GM12891 (cell line): Measurements from ENCODE around the gene SLC44A1.
"Not testable (repeated sequence)": the region's sequence is repeated elsewhere in the genome, so short reads cannot be mapped to it uniquely, and the experiment has no call there.

Experiments used
- DNase-seq: peaks from one replicate; pipeline ENCODE4 v3.0.0; 2011; ENCODE audit warnings: low spot score; ENCODE audit not compliant: insufficient read length
- FAIRE-seq: peaks from 2 replicates; lab custom pipeline; 2011; peaks lifted over from hg19 to GRCh38; lab: Jason Lieb, UNC
- PAX5 ChIP-seq: IDR thresholded peaks from 2 replicates; pipeline ENCODE4 v1.6.1; 2011; ENCODE audit warnings: low read length, moderate library complexity, mild to moderate bottlenecking; ENCODE audit not compliant: insufficient read depth, severe bottlenecking
- POLR2A ChIP-seq: IDR thresholded peaks from 2 replicates; pipeline ENCODE4 v1.6.1; 2011; ENCODE audit warnings: low read depth, low read length, control low read depth
- POLR2AphosphoS5 ChIP-seq: IDR thresholded peaks from 2 replicates; pipeline ENCODE4 v1.6.1; 2011; ENCODE audit warnings: low read depth, low read length, control low read depth
- POU2F2 ChIP-seq: IDR thresholded peaks from 2 replicates; pipeline ENCODE4 v1.6.1; 2011; ENCODE audit warnings: low read depth, mild to moderate bottlenecking, control low read depth, low read length, moderate library complexity
- SPI1 ChIP-seq: IDR thresholded peaks from 2 replicates; pipeline ENCODE4 v1.6.1; 2011; ENCODE audit warnings: low read depth, low read length, control low read depth
- TAF1 ChIP-seq: IDR thresholded peaks from 2 replicates; pipeline ENCODE4 v1.6.1; 2011; ENCODE audit warnings: low read depth, low read length, control low read depth

SLC44A1 gene

GRCh38 chr9:105251733-105252404, 7.4 kb downstream of the SLC44A1 start:
- DNase-seq (no peak), FAIRE-seq (no peak)

GRCh38 chr9:105252405-105252756, 7.9 kb downstream of the SLC44A1 start:
- DNase-seq (no peak), FAIRE-seq (no peak)
- TF ChIP-seq POU2F2 (no peak), TAF1 (no peak), POLR2A (no peak), POLR2AphosphoS5 (no peak), PAX5 (no peak), SPI1 (no peak)

More at GRCh38 chr9:105251733-105252404, 7.4 kb downstream of the SLC44A1 start:
- no peak for TF ChIP-seq POLR2AphosphoS5
- no peak for TF ChIP-seq POLR2A
- TF ChIP-seq TAF1: no peak
- TF ChIP-seq POU2F2: no peak
- no peak for TF ChIP-seq SPI1
- no peak for TF ChIP-seq PAX5

DNA sequence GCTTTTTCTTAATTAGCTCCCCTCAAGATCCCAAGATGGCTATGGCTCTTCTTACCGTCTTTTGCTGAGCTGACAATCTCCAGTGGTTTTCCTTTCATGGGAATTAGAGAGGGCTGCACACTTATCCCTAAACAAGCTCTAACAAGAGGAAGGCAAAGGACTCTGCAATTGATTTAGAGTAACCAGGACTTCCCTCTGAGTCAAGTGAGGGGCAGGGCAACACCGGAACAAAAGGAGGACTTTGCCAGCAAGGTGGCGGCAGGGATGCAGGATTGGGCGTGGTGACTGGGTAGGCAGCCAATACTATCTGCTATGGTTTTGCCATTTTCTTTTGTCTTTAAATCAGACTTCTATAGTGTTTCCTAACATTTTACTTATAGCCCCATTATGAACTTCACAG, 9.8 kb downstream of the SLC44A1 start:
- DNase-seq (no peak), FAIRE-seq (no peak)
- TF ChIP-seq POLR2AphosphoS5 (no peak), TAF1 (no peak), PAX5 (no peak), POLR2A (no peak), SPI1 (no peak), POU2F2 (no peak)

- no peak for FAIRE-seq
- no peak for TF ChIP-seq POLR2AphosphoS5
- no peak for TF ChIP-seq PAX5
- TF ChIP-seq TAF1: no peak
- no peak for TF ChIP-seq POU2F2
- TF ChIP-seq SPI1: no peak
- no peak for TF ChIP-seq POLR2A
- DNase-seq: no peak
Observed at GRCh38 chr9:105255421-105255820, 11.0 kb downstream of the SLC44A1 start.

- not testable (repeated sequence) for FAIRE-seq, DNase-seq
Observed at GRCh38 chr9:105256569-105256968, 12.1 kb downstream of the SLC44A1 start.

DNA sequence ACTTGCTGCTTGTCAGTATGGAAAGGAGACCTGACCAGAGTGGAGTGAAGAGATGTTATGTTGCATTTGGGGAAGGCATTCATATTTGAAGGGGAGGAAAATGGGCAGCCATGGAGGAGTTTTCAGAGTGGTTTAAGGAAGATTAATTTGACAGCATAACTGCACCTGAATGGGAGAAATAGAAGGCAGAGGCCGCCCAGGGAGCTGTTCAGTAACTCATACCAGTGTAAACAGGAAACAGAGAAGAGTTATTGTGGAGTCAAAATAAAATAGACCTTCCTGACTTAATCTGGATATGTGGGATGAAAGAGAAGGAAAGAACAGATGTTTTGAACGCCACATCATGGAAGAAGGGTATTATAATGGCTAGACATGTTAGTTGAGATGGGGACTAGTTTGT, 13.4 kb downstream of the SLC44A1 start:
- DNase-seq (no peak), FAIRE-seq (no peak)
- TF ChIP-seq POLR2AphosphoS5 (no peak), PAX5 (no peak), TAF1 (no peak), SPI1 (no peak), POLR2A (no peak), POU2F2 (no peak)

- FAIRE-seq (peak; percentile 59), DNase-seq (no peak)
- TF ChIP-seq POLR2A (no peak), PAX5 (no peak), POU2F2 (no peak), SPI1 (no peak), TAF1 (no peak), POLR2AphosphoS5 (no peak)
Observed at GRCh38 chr9:105258225-105258737, 13.8 kb downstream of the SLC44A1 start.

DNA sequence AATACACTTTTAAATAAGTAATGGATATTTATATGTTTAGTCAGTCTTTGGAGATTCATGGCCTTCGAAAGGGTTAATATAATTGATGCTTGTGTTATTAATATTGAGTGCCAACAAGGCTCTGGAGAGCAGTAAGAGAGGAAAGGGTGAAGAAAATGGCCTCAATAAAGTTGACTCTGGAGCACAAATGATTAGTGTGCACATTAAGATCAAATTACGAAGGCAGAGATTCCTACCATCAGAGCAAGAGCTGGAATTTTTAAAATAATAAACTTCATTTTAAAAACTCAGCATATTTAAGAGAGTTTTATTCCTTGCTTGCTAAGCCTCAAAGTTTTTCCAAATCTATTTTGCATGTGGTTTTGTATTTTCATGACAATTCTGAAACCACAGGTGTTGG, 14.8 kb downstream of the SLC44A1 start:
- DNase-seq (no peak), FAIRE-seq (no peak)
- no peak for TF ChIP-seq POLR2A
- no peak for TF ChIP-seq POLR2AphosphoS5
- TF ChIP-seq SPI1: no peak
- TF ChIP-seq TAF1: no peak
- TF ChIP-seq POU2F2: no peak
- TF ChIP-seq PAX5: no peak

GRCh38 chr9:105259731-105260612, 15.5 kb downstream of the SLC44A1 start:
- DNase-seq (no peak), FAIRE-seq (no peak)
- TF ChIP-seq SPI1: no peak
- no peak for TF ChIP-seq TAF1
- TF ChIP-seq POLR2A: no peak
- no peak for TF ChIP-seq PAX5
- TF ChIP-seq POLR2AphosphoS5: no peak
